Osteoblast (primary cell): ENCODE data around the gene BTNL9. TPM values are rescaled to one million over a fixed set of nuclear protein-coding genes. Genes with fewer than 3 reads are reported as not detected.

Source experiments
- DNase-seq: peaks from one replicate; pipeline ENCODE4 v3.0.0; 2011; ENCODE audit warnings: low spot score, mixed read lengths; ENCODE audit not compliant: insufficient read length; ENCODE audit errors: missing footprints
- H2AFZ ChIP-seq: 2 replicates; pipeline ENCODE4 v1.6.0; 2011; ENCODE audit warnings: mild to moderate bottlenecking, low read length
- H3K27ac ChIP-seq: 2 replicates; pipeline ENCODE4 v1.5.1; 2011; ENCODE audit warnings: mild to moderate bottlenecking, low read depth, low read length, moderate library complexity
- H3K27me3 ChIP-seq: 2 replicates; pipeline ENCODE4 v1.6.0; 2012; ENCODE audit warnings: mild to moderate bottlenecking, control low read depth, inconsistent platforms, low read length, moderate library complexity; ENCODE audit not compliant: insufficient read depth
- H3K36me3 ChIP-seq: 2 replicates; pipeline ENCODE4 v1.5.1; 2011; ENCODE audit warnings: mild to moderate bottlenecking, low read length, control low read depth, moderate library complexity; ENCODE audit not compliant: insufficient read depth
- H3K4me1 ChIP-seq: 2 replicates; pipeline ENCODE4 v1.5.1; 2011; ENCODE audit warnings: mild to moderate bottlenecking, low read length, control low read depth, moderate library complexity; ENCODE audit not compliant: insufficient read depth
- H3K4me2 ChIP-seq: 2 replicates; pipeline ENCODE4 v1.6.0; 2011; ENCODE audit warnings: mild to moderate bottlenecking, low read length; ENCODE audit not compliant: insufficient read depth
- H3K4me3 ChIP-seq: fragments of 200-600 bp; sonication (generic); 3 replicates; pipeline ENCODE4 v1.5.1; 2012; ENCODE audit warnings: mild to moderate bottlenecking, low read length, inconsistent platforms; ENCODE audit not compliant: insufficient read depth
- H3K79me2 ChIP-seq: 2 replicates; pipeline ENCODE4 v1.6.0; 2012; ENCODE audit warnings: mild to moderate bottlenecking, low read length, control low read depth, inconsistent platforms; ENCODE audit not compliant: insufficient read depth
- H3K9me3 ChIP-seq: 2 replicates; pipeline ENCODE4 v1.5.1; 2011; ENCODE audit warnings: low read depth, low read length, control low read depth
- H4K20me1 ChIP-seq: 2 replicates; pipeline ENCODE4 v1.6.0; 2012; ENCODE audit warnings: mild to moderate bottlenecking, low read length, control low read depth; ENCODE audit not compliant: insufficient read depth
- total RNA-seq: library from RNA; depleted of rRNA; stranded (reverse); fragments of >200 nt; gene quantifications from 2 replicates; pipeline ENCODE4 v1.2.3, GENCODE V29; 2012
- TF ChIP-seq, protein P1 (sequence below): IDR thresholded peaks from 2 replicates; pipeline ENCODE4 v1.5.1; 2011; ENCODE audit warnings: mild to moderate bottlenecking, low read depth, low read length, moderate library complexity; ENCODE audit errors: extremely low read depth

Gene BTNL9
- total RNA-seq, 1 donor = not detected

- Histone ChIP-seq H3K27me3 (peaks cover 38% of the 10 kb centered on the region), H2AFZ (no peak overlapping the region), H3K4me1 (no peaks in the 10 kb centered on the region), H3K4me2 (no peak overlapping the region), H3K36me3 (no peaks in the 10 kb centered on the region), H3K4me3 (no peak overlapping the region), H3K9me3 (no peaks in the 10 kb centered on the region), H4K20me1 (no peaks in the 10 kb centered on the region), H3K79me2 (no peaks in the 10 kb centered on the region), H3K27ac (no peak overlapping the region)
- DNase-seq = no peak
- TF ChIP-seq, protein P1, sequence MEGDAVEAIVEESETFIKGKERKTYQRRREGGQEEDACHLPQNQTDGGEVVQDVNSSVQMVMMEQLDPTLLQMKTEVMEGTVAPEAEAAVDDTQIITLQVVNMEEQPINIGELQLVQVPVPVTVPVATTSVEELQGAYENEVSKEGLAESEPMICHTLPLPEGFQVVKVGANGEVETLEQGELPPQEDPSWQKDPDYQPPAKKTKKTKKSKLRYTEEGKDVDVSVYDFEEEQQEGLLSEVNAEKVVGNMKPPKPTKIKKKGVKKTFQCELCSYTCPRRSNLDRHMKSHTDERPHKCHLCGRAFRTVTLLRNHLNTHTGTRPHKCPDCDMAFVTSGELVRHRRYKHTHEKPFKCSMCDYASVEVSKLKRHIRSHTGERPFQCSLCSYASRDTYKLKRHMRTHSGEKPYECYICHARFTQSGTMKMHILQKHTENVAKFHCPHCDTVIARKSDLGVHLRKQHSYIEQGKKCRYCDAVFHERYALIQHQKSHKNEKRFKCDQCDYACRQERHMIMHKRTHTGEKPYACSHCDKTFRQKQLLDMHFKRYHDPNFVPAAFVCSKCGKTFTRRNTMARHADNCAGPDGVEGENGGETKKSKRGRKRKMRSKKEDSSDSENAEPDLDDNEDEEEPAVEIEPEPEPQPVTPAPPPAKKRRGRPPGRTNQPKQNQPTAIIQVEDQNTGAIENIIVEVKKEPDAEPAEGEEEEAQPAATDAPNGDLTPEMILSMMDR = no peak
Measured at GRCh38 chr5:181063514-181063913, 23.4 kb downstream of the BTNL9 start.

DNA sequence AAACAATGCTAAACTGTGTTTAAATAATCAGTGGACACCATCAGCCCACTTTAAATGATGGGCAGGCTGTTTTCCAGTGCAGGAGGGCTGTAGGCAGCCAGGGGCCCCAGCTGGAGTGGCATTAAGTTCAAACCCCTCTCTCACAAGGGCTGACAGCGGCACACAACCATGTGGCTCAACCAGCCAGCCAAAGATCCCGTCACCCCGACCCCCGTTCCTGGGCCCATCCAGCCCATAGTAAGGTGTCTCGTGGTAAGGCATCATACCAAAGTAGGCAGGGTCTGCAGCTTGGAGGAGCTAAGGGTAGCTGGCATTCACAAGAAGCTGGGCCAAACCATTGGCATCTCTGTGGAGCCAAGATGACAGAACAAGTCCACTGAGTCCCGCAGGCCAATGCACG is 24.9 kb downstream of the BTNL9 start:
- H3K4me2 ChIP-seq = no peak overlapping the region
- TF ChIP-seq, protein P1 = no peak
- no peaks in the 10 kb centered on the region for H3K9me3 ChIP-seq
- no peak overlapping the region for H3K27ac ChIP-seq
- H3K4me1 ChIP-seq = no peaks in the 10 kb centered on the region
- no peaks in the 10 kb centered on the region for H3K36me3 ChIP-seq
- H3K27me3 ChIP-seq = peaks cover 23% of the 10 kb centered on the region
- H4K20me1 ChIP-seq = no peaks in the 10 kb centered on the region
- no peak for DNase-seq
- H3K79me2 ChIP-seq = no peaks in the 10 kb centered on the region
- no peak overlapping the region for H2AFZ ChIP-seq
- no peak overlapping the region for H3K4me3 ChIP-seq

DNA sequence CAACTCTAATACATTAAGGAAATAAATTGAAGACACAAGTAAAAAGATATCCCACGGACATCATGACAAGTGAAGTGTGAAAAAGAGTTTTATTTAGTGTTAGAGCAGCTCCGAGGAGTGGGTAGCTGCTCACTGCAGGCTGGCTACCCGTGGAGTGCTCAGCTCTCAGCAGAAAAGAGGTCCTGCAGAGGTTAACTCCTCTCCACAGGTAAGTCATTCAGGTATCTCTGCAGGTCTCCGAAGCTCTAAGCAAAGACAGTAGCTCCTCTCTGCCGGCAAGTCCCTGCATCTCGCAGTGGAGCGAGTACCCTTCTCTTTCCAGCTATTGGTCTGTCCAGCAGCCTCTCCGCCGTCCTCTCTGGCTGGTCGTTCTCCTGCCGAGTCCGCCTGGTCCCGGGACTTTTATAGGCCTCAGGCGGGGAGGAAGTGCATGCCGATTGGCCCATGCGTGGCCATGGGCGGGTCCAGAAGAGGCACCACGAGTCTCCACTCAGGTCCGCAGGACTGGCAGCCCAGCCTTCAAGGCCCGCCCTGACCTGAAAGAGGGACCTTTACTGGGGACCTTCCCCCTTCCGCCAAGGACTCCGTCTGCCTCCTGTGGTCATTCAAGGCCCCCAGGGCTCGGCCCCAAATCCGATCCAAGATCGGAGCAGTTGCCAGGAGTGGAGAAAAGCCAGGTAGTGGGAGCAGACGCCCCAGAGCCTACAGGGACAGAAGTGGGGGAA is 29.9 kb downstream of the BTNL9 start:
- no peak overlapping the region for H3K4me3 ChIP-seq
- H3K4me2 ChIP-seq = peak overlapping the region; percentile 36
- H3K4me1 ChIP-seq = no peaks in the 10 kb centered on the region
- no peaks in the 10 kb centered on the region for H3K79me2 ChIP-seq
- H3K36me3 ChIP-seq = no peaks in the 10 kb centered on the region
- no peaks in the 10 kb centered on the region for H3K27me3 ChIP-seq
- no peak overlapping the region for H3K27ac ChIP-seq
- no peaks in the 10 kb centered on the region for H3K9me3 ChIP-seq
- peak overlapping the region; percentile 0 for H2AFZ ChIP-seq
- TF ChIP-seq, protein P1 = no peak
- DNase-seq = no peak
- no peaks in the 10 kb centered on the region for H4K20me1 ChIP-seq

GRCh38 chr5:181070523-181070922 is 30.5 kb downstream of the BTNL9 start:
- Histone ChIP-seq H3K79me2 (no peaks in the 10 kb centered on the region), H3K4me3 (no peak overlapping the region), H3K27ac (no peak overlapping the region), H3K4me1 (no peaks in the 10 kb centered on the region), H2AFZ (no peak overlapping the region), H3K27me3 (no peaks in the 10 kb centered on the region), H3K36me3 (no peaks in the 10 kb centered on the region), H3K4me2 (no peak overlapping the region), H4K20me1 (no peaks in the 10 kb centered on the region), H3K9me3 (no peaks in the 10 kb centered on the region)
- TF ChIP-seq, protein P1 = no peak
- no peak for DNase-seq
